ENCODE data around the gene ZNF618.

DNA sequence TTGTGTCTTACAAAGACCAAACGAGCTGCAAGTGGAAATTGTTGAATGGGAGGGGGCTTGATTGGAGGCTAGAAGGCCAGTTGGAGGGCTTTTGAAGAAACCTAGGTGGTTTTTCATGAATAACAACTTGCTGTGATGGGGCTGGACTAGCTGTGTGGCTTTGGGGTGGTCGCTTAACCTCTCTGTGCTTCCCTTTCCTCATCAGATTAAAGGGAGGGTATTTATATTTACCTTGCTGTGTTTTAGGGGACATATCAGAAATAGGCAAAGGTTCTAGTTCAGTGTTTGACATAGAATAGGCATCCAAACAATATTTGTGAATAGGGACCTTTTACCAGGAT is 74.9 kb downstream of the ZNF618 start:
- TF ChIP-seq, protein P1, sequence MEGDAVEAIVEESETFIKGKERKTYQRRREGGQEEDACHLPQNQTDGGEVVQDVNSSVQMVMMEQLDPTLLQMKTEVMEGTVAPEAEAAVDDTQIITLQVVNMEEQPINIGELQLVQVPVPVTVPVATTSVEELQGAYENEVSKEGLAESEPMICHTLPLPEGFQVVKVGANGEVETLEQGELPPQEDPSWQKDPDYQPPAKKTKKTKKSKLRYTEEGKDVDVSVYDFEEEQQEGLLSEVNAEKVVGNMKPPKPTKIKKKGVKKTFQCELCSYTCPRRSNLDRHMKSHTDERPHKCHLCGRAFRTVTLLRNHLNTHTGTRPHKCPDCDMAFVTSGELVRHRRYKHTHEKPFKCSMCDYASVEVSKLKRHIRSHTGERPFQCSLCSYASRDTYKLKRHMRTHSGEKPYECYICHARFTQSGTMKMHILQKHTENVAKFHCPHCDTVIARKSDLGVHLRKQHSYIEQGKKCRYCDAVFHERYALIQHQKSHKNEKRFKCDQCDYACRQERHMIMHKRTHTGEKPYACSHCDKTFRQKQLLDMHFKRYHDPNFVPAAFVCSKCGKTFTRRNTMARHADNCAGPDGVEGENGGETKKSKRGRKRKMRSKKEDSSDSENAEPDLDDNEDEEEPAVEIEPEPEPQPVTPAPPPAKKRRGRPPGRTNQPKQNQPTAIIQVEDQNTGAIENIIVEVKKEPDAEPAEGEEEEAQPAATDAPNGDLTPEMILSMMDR (conservative IDR thresholded peaks at IDR 0.05; ENCODE audit: low read length), result no peak
- TF ChIP-seq EZH2phosphoT487 (IDR thresholded peaks at IDR 0.05; ENCODE audit: borderline replicate concordance, low read depth, low read length), result no peak
